ENCODE measurements around the gene SHFL.

SHFL gene

GRCh38 chr19:10088949-10089554, 2.9 kb downstream of the SHFL start:
- DNase-seq = no peak

GRCh38 chr19:10089801-10090375, 3.8 kb downstream of the SHFL start:
- DNase-seq = no peak

GRCh38 chr19:10091370-10091687, 5.2 kb downstream of the SHFL start:
- DNase-seq = no peak

GRCh38 chr19:10091895-10092641, 6.0 kb downstream of the SHFL start:
- no peak for DNase-seq

DNA sequence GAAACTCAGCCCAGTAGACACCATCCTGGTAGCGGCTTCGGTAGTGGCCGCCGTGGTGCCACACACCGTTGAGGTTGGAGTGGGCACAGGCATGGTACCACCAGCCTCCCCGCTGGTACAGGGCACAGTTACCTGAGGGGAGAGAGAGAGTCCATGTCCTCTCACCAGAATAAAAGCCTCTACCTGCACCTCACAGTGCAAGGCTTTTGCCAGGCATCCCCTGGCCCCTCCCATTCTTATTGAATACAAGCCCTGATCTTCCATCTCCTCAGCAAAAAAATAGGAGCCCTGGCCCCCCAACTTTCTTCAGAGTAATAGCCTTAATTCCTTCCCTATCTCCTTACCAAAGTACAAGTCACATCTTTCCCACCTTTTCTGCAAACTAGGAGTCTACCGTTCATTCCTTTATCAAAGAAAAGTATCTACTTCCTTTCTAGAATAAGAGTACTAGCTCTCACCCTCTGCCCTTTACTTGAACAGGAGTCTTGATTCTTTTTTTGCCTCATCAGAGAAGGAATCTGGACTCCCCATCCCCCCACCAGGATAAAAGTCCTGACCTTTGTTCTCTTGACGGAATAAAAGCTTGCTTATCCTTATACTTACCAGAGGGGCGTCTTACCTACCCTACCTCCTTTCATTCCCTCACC, 6.7 kb downstream of the SHFL start:
- DNase-seq = no peak

GRCh38 chr19:10093295-10094186, 7.4 kb downstream of the SHFL start:
- DNase-seq = no peak

- no peak for DNase-seq
Measured at GRCh38 chr19:10095622-10095947, 9.5 kb downstream of the SHFL start.

DNA sequence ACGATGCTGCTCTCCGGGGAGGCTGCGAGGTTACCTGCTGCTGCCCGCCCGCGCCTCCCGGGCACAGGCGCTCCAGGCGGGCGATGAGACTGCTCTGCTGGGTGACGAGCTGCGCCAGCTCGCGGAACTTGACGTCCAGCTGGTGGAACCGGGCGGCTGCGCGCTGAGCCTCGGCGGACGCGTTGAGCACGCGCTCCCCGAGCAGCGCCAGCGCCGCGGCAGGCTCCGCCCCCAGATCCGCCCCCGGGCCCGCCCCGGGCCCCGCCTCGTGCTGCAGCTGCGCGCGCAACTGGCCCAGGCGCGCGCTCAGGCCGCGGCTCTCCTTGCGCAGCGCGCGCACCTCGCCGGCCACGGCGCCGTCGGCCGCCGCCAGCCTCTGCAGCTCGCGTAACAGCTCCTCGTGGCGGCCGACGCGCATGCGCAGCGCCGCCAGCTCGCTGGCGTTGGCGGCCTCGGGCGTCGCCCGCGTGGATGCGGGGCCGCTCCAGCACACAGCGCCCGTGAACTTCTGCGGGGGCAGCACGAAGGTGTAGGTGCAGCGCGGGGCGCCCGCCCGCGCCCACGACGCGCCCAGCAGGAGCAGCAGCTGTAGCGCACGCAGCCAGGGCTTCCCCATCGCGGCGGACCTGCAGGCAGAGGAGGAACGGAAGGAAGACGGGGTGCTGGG, 10.0 kb downstream of the SHFL start:
- DNase-seq = peak; percentile 89

DNA sequence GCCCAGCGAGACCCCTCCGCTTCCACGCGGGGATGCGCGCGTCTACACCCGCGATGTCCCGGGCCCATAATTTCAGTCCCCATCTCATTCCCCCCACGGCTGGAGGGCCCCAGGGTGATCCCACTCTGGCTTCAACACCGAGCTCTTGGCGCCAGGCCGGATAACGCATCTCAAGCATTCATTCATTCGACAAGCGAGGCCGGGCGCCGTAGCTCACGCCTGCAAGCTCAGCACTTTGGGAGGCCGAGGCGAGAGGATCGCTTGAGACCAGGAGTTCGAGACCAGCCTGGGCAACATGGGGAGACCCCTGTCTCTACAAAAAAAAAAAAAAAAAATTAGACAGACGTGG, 10.5 kb downstream of the SHFL start:
- no peak for DNase-seq

GRCh38 chr19:10100163-10100785, 14.2 kb downstream of the SHFL start:
- no peak for DNase-seq

DNA sequence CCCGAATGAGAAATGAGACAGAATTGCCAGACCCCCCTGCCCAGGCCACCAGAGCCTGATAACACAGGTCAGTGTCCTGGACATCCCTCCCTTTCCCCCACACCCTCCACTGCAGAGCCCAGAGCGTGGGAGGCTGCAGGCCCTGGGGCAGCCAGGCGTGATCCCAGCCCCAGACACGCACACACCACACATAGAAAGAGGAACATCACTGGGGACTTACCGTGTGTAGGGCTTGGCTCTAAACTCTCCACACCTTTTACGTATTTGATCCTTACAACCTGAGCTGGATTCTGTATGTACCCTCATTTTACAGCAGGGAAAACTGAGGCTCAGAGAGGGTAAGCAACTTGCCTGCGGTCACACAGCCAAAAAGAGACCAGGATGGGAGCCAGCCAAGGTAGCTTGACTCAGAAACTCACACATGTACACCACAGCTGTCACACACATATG, 16.7 kb downstream of the SHFL start:
- DNase-seq = no peak

- DNase-seq = no peak
Measured at GRCh38 chr19:10104130-10104513, 18.0 kb downstream of the SHFL start.

GRCh38 chr19:10104665-10105508, 18.8 kb downstream of the SHFL start:
- DNase-seq = peak; percentile 81

- DNase-seq = peak; percentile 87
Measured at GRCh38 chr19:10105509-10106099, 19.5 kb downstream of the SHFL start.

- peak; percentile 96 for DNase-seq
Measured at GRCh38 chr19:10106100-10106936, 20.2 kb downstream of the SHFL start, which contains the start of gene PPAN. TSS of gene PPAN (plus strand) at chr19:10106362. CDS start at chr19:10106395, 33 bp downstream.

DNA sequence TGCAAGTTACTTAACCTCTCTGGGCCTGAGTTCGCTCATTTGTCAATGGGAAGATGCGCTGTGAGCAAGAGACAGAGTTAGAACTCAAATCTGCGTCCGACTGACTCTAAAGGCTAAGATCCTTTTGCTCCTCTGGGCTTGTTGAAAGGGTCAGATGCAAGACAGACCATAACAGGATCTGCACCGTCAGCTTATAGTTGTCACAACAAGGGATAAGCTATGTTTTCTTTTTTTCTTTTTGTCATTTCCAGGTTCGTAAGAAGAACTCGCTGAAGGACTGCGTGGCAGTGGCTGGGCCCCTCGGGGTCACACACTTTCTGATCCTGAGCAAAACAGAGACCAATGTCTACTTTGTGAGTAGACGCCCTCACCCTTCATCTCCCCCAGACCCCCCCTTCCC, 21.1 kb downstream of the SHFL start:
- no peak for DNase-seq

DNA sequence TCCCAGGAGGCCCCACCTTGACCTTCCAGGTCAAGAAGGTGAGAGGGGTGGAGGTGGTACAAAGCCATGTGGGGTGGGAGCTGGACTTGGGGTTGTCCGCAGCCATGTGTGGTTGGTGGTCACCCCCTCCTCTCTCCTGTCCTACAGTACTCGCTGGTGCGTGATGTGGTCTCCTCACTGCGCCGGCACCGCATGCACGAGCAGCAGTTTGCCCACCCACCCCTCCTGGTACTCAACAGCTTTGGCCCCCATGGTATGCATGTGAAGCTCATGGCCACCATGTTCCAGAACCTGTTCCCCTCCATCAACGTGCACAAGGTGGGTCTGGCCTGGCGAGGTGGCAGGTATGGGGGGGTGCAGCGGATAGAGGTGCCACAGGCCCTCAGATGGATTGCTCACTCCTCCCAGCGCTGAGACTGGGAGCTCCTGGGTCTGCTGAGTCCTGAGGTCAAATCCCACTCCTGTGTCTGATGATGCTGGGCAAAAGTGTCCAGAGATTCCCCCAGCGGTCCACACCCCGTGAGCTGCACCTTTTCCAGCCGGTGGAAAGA, 21.8 kb downstream of the SHFL start:
- DNase-seq = no peak

- no peak for DNase-seq
Measured at GRCh38 chr19:10109528-10109927, 23.4 kb downstream of the SHFL start.

Data from activated naive CD4-positive, alpha-beta T cell treated with Interleukin-2 at 50 U/mL for 16 hours (primary cell).